AG10803 (cell line): ENCODE data around the gene WTIP.
"Not testable (repeated sequence)": the region's sequence is repeated elsewhere in the genome, so short reads cannot be mapped to it uniquely, and the experiment has no call there.

ENCODE experiments used
- DNase-seq: peaks from one replicate; pipeline ENCODE4 v3.0.0; 2010; ENCODE audit warnings: low read depth
- H3K4me3 ChIP-seq: 2 replicates; pipeline ENCODE4 v1.5.1; 2011; ENCODE audit warnings: mild to moderate bottlenecking, low read length, control low read depth
- TF ChIP-seq, protein P1 (sequence below): conservative IDR thresholded peaks from 2 replicates; pipeline ENCODE4 v1.5.1; 2011; ENCODE audit warnings: mild to moderate bottlenecking, low read length, control low read depth, inconsistent platforms

WTIP gene

DNA sequence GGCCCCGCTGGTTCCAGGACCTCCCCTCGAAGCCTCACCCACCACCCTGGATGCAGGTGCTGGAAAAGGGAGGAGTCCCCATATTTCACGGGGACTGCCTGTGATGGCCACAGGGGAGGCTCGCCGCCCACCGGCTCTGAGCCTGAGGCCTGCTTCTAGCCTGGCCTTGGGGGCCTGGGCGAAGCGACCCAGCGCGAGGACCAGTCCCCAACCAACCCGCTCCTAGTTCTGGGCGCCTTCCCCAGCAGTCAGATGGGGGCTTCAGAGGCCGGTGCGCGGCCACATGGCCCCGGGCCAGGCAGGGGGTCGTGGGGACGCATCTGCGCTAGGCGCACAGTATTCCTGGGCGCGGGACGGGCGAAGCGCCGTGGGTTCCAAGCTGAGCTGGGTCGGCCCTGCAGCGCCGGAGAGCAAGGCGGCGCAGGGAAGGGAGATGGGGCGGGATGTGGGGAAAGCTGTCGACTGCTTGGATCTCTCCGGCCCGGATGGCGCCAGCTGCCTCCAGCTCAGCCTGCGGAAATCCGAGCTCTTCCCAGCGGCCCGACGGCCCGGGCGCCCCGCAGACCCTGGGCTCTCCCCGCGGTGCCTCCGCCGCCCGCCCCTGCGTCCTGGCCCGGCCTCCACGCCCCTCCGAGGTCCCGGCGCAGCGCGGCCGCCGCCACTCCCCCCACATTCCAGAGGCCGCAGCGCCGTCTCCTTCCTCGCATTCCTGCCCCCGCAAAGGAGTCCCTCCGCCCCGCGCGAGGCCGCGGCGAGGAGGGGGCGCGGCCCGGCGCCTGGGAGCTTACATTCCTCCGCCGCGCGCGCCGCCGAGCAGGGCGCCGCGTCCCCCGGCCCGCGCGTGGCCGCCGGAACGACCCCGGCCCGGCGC lies at the start of gene WTIP:
WTIP (plus strand) TSS at position 788 of the 871 bp plus-strand sequence. CDS start 217 bp downstream, outside the sequence.
- H3K4me3 ChIP-seq, result peak within 1 kb of the TSS; percentile 84
- TF ChIP-seq, protein P1, sequence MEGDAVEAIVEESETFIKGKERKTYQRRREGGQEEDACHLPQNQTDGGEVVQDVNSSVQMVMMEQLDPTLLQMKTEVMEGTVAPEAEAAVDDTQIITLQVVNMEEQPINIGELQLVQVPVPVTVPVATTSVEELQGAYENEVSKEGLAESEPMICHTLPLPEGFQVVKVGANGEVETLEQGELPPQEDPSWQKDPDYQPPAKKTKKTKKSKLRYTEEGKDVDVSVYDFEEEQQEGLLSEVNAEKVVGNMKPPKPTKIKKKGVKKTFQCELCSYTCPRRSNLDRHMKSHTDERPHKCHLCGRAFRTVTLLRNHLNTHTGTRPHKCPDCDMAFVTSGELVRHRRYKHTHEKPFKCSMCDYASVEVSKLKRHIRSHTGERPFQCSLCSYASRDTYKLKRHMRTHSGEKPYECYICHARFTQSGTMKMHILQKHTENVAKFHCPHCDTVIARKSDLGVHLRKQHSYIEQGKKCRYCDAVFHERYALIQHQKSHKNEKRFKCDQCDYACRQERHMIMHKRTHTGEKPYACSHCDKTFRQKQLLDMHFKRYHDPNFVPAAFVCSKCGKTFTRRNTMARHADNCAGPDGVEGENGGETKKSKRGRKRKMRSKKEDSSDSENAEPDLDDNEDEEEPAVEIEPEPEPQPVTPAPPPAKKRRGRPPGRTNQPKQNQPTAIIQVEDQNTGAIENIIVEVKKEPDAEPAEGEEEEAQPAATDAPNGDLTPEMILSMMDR, result no peak
- DNase-seq, result peak; percentile 94

DNA sequence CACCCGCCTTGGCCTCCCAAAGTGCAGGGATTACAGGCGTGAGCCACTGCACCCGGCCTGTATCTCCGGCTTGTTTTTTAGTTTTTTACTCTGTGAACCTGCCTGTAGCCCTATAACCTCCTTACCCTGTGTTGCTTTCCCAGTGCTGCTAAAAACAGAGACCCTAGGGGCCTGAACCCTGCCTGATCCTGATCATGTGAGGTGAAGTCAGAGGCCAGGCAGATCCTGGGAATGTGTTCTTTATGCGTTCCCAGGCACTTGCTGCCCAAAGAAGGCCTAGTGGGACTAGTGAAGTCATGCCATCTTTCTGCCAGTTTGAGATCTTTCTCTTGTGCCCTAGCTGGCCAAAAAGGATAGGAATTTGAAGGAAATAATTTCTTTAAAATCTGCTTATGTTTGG lies 48.8 kb upstream of the WTIP start:
- H3K4me3 ChIP-seq, result no peak overlapping the region
- TF ChIP-seq, protein P1, result no peak
- peak; percentile 20 for DNase-seq

DNA sequence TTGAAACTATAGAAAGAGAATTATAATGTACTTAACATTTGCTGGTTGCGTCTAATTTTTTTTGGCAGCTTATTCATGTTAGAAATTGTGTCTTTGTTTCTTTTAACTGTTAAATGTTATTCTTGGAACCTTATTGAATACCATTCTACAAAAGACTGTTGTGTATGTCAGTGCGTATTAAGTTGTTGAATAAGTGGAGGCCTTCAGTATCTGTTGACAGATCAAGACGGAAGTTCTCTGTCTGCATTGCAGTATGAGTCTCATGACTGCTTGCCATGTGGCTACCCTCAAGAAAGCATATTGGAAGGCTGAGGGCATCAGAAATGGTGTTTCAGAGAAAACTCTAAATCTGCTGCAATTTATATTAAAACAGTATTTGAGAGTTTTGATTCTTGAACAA lies 44.8 kb upstream of the WTIP start:
- TF ChIP-seq, protein P1, result no peak
- no peak for DNase-seq
- H3K4me3 ChIP-seq, result no peak overlapping the region

DNA sequence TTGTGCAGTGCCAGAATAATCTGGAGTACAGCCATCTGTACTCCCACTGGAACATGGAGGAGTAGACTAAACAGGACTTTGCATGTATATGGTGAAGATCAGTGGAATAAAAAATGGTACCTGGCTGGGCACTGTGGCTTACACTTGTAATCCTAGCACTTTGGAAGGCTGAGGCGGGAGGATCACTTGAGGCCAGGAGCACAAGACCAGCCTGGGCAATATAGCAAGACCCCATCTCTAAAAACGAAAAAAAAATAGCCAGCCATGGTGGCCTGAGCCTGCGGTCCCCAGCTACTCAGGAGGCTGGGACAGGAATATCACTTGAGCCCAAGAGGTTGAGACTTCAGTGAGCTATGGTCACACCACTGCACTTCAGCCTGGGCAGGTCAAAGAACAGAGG lies 33.4 kb upstream of the WTIP start:
- TF ChIP-seq, protein P1, result no peak
- DNase-seq, result no peak
- no peak overlapping the region for H3K4me3 ChIP-seq

DNA sequence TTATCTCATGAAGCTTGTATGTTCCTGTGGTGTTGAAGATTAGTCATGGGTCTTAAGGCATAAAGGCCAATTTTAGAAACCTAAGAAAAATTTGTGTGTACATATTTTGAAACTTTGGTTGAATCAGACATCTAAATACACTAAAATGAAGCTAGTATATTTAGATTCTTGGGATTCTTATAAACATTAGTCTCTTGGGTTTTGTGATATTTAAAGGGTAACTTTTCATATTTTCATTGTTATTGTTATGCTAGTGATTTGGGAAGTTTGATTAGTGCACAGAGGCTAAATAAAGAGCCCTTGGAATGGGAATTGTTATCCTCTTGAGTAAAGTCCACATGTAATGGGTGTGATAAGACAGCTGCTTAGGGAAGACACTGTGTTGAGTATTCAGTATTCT lies 28.8 kb upstream of the WTIP start:
- TF ChIP-seq, protein P1, result no peak
- DNase-seq, result peak; percentile 26
- no peak overlapping the region for H3K4me3 ChIP-seq

DNA sequence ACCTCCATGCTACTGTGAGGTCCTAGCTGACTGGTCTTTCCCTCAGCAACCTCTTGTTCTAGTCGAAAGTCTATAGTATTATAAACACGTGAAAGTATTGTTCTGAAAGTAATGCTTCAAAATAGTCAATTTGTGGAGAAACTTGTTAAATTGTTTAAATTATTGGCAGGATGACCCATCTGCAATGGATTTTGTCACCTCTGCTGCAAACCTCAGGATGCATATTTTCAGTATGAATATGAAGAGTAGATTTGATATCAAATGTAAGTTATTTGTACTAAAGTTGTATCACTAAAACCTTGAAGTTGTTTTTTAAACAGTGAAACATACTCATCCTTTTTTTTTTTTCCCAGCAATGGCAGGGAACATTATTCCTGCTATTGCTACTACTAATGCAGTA lies 27.5 kb upstream of the WTIP start:
- no peak overlapping the region for H3K4me3 ChIP-seq
- no peak for DNase-seq
- TF ChIP-seq, protein P1, result no peak

DNA sequence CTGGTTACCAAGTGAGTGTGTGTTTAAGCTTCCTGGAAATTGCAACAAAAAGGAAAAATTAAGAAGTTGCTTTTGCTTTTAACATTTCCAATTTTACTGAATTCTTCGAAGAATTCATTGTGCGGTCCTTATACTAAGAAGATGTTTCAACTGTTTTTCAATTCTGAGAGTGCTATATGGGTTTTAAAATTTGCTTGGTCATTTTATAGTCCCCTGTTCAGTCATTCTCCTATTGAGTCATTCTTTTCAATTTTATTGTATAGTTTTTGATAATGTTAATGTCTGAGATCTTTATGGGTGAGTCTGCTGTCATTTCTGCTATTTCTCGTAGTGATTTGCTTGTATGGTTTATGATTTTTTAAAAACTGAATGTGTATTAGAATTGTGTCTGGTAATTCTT lies 26.9 kb upstream of the WTIP start:
- TF ChIP-seq, protein P1, result no peak
- H3K4me3 ChIP-seq, result no peak overlapping the region
- no peak for DNase-seq

DNA sequence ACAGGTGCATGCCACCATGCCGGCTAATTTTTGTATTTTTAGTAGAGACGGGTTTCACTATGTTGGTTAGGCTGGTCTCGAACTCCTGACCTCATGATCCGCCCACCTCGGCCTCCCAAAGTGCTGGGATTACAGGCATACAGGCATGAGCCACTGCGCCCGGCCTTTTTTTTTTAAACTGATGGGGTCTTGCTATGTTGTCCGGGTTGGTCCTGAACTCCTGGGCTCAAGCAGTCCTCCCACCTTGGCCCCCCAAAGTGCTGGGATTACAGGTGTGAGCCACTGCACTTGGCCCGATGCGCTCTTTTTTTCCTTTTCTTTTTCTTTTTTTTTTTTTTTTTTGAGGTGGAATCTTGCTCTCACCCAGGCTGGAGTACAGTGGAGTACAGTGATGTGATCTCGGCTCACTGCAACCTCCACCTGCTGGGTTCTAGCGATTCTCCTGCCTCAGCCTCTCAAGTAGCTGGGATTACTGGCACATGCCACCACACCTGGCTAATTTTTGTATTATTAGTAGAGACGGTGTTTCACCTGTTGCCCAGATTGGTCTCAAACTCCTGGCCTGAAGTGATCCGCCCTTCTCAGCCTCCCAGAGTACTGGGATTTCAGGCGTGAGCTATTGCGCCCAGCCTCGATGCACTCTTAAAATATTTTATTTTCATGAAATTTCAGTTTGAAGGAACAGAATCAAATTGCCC lies 25.6 kb upstream of the WTIP start:
- not testable (repeated sequence) for DNase-seq

More for the DNA sequence above, 25.6 kb upstream of the WTIP start:
- H3K4me3 ChIP-seq, result not testable (repeated sequence)
